Thyroid gland (tissue), 4 donors: ENCODE results near the gene STT3B.

ENCODE experiments used
- POLR2A ChIP-seq, 2 donors: fragments of 450-650 bp; IDR thresholded peaks; one replicate each; pipeline ENCODE4 v1.6.1; 2017; ENCODE audit warnings: antibody characterized with exemption in 2 of 2, mild to moderate bottlenecking in 2 of 2, moderate library complexity in 1 of 2
- TF ChIP-seq, protein P1 (sequence below), 6 experiments: fragments of 200-600 bp in 3 of 6; fragments of 450-650 bp in 3 of 6; sonication (generic) in 3 of 6; IDR thresholded peaks; one replicate each; pipeline ENCODE4 v1.5.1; 2016 to 2019; ENCODE audit warnings: antibody characterized with exemption in 6 of 6, mild to moderate bottlenecking in 2 of 6, inconsistent platforms in 1 of 6, moderate library complexity in 1 of 6

DNA sequence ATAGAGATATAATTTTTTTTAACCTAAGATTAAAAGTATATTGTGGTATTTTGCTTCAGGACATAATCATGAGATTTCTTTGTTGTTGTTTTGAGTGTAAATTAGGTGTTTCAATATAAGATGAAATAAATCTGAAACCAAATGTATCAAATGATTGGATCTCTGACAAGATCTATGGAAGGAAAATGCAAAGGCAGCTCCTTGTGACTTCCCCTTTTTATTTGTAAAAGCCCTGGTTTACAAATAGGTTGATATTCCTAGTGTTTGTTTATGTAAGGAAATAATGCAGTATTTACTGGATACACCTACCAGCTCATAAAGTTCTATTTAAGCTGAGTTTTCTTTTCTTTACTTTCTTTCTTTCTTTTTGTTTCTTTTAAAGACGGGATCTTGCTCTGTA lies 35.9 kb downstream of the STT3B start:
- TF ChIP-seq, protein P1, sequence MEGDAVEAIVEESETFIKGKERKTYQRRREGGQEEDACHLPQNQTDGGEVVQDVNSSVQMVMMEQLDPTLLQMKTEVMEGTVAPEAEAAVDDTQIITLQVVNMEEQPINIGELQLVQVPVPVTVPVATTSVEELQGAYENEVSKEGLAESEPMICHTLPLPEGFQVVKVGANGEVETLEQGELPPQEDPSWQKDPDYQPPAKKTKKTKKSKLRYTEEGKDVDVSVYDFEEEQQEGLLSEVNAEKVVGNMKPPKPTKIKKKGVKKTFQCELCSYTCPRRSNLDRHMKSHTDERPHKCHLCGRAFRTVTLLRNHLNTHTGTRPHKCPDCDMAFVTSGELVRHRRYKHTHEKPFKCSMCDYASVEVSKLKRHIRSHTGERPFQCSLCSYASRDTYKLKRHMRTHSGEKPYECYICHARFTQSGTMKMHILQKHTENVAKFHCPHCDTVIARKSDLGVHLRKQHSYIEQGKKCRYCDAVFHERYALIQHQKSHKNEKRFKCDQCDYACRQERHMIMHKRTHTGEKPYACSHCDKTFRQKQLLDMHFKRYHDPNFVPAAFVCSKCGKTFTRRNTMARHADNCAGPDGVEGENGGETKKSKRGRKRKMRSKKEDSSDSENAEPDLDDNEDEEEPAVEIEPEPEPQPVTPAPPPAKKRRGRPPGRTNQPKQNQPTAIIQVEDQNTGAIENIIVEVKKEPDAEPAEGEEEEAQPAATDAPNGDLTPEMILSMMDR (IDR thresholded peaks at IDR 0.05) = no peak
- TF ChIP-seq POLR2A (IDR thresholded peaks at IDR 0.05) = no peak
